Nephron (organoid): ENCODE results near the gene OBSCN.

Experiments used
- H3K27ac Mint-ChIP-seq, 3 experiments: 2 replicates each; pipeline ENCODE4 v1.8.0; 2020; ENCODE audit warnings: mixed read lengths in 3 of 3, mild to moderate bottlenecking in 2 of 3, moderate library complexity in 1 of 3
- H3K27me3 Mint-ChIP-seq: 2 replicates; pipeline ENCODE4 v1.8.0; 2021; ENCODE audit warnings: low read depth, mild to moderate bottlenecking, moderate library complexity, mixed read lengths
- H3K36me3 Mint-ChIP-seq: 2 replicates; pipeline ENCODE4 v1.8.0; 2020; ENCODE audit warnings: low read depth, mixed read lengths
- H3K4me1 Mint-ChIP-seq: 2 replicates; pipeline ENCODE4 v1.8.0; 2020; ENCODE audit warnings: mixed read lengths
- H3K4me3 Mint-ChIP-seq, 3 experiments: 2 replicates each; pipeline ENCODE4 v1.8.0; 2020; ENCODE audit warnings: mild to moderate bottlenecking in 3 of 3, mixed read lengths in 3 of 3, moderate library complexity in 2 of 3
- H3K9me3 Mint-ChIP-seq: 2 replicates; pipeline ENCODE4 v1.8.0; 2020; ENCODE audit warnings: mixed read lengths
- CTCF ChIP-seq, 3 experiments: fragments of 200-600 bp; sonication (generic); IDR thresholded peaks; one replicate each; pipeline ENCODE4 v1.5.0; 2021; ENCODE audit warnings: antibody characterized with exemption in 3 of 3; ENCODE audit not compliant: unreplicated experiment in 3 of 3

Gene OBSCN

GRCh38 chr1:228228601-228229074, 20.8 kb downstream of the OBSCN start:
- Mint-ChIP-seq H3K9me3 (peaks cover 11% of the 10 kb centered on the region), H3K27me3 (no peaks in the 10 kb centered on the region), H3K36me3 (peaks cover 93% of the 10 kb centered on the region), H3K4me3 (no peak overlapping the region), H3K4me1 (no peaks in the 10 kb centered on the region), H3K27ac (peak overlapping the region in 1 of 3 experiments; percentile 8)
- TF ChIP-seq CTCF (IDR thresholded peaks at IDR 0.05; ENCODE audit: unreplicated experiment in 3 of 3): no peak

DNA sequence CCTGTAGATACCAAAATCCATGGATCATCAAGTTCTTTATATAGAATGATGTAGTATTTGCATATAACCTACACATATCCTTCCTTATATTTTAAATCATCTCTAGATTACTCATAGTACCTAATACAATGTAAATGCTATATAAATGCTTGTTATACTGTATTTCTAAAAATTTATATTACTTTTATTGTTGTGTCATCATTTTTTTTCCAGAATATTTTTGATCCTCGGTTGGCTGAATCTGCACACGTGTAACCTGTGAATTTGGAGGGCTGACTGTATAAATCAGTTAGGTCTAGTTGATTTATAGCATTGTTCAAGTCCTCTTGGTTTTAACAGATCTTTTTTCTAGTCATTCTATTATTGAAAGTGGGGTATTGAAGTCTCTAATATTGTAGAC, 23.3 kb downstream of the OBSCN start:
- H3K27ac Mint-ChIP-seq: no peak overlapping the region
- H3K9me3 Mint-ChIP-seq: peaks cover 28% of the 10 kb centered on the region
- H3K4me1 Mint-ChIP-seq: no peaks in the 10 kb centered on the region
- no peaks in the 10 kb centered on the region for H3K27me3 Mint-ChIP-seq
- TF ChIP-seq CTCF (IDR thresholded peaks at IDR 0.05; ENCODE audit: unreplicated experiment in 3 of 3): no peak
- peaks cover 93% of the 10 kb centered on the region for H3K36me3 Mint-ChIP-seq
- no peak overlapping the region for H3K4me3 Mint-ChIP-seq

DNA sequence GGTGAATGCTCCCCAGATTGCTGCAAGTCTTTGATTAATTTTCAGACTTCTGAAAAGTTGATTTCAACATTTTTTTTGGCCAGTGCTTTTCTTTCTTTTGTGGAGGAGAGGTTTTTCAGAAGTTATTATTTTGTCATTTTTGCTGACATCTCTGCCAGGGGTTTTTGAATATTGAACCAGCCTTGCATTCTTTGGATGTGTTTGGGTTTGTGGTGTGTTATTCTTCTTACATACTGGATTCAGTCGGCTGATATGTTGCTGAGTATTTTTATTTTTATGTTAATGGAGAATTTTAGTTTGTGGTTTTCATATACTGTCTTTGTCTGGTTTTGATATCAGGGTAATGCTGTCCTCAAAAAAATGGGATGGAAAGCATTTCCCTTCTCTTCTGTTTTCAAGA, 25.3 kb downstream of the OBSCN start:
- no peak for TF ChIP-seq CTCF (IDR thresholded peaks at IDR 0.05; ENCODE audit: unreplicated experiment in 3 of 3)
- peaks cover 37% of the 10 kb centered on the region for H3K9me3 Mint-ChIP-seq
- no peak overlapping the region for H3K27ac Mint-ChIP-seq
- peaks cover 4% of the 10 kb centered on the region for H3K27me3 Mint-ChIP-seq
- no peak overlapping the region for H3K4me3 Mint-ChIP-seq
- no peaks in the 10 kb centered on the region for H3K4me1 Mint-ChIP-seq
- peaks cover 95% of the 10 kb centered on the region for H3K36me3 Mint-ChIP-seq

DNA sequence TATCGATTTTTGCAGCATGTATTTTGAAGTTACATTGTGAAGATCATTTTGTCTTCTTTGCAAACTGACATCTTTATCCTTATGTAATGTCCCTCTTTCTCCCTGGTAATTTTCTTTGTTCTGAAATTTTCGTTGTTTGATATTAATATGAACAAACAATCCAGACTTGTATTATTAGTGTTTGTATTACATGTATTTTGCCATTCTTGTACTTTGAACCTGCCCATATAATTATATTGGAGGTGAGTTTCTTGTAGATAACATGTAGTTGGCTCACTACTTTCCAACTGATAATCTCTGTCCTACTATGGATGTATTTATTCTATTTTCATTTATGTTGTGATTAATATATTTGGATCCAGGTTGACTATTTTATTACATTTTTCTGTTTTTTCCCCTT, 27.1 kb downstream of the OBSCN start:
- Mint-ChIP-seq H3K36me3 (peaks cover 100% of the 10 kb centered on the region), H3K27me3 (peaks cover 4% of the 10 kb centered on the region), H3K4me1 (no peaks in the 10 kb centered on the region), H3K4me3 (no peak overlapping the region), H3K9me3 (peaks cover 50% of the 10 kb centered on the region), H3K27ac (no peak overlapping the region)
- TF ChIP-seq CTCF (IDR thresholded peaks at IDR 0.05; ENCODE audit: unreplicated experiment in 3 of 3): no peak

DNA sequence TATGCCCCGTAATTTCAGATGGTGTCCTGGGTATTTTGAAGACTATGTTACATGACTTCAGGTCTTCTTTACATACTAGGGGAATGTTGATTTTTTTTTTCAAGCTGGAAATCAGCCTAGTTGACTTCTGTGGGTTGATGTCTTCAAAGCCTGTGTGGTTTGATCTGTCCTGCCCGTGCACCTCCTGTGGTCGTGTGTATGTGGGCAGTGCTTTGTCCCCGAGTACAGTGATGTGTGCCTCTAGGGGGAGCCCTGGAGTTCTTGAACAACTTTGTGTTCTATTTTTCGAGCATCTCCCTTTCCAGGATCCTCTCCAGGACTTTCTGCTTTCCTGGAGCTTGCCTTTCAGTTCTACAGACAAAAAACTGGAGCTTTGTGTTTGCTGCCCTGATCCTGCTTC, 28.9 kb downstream of the OBSCN start:
- Mint-ChIP-seq H3K27ac (no peak overlapping the region), H3K36me3 (peaks cover 100% of the 10 kb centered on the region), H3K4me3 (no peak overlapping the region), H3K4me1 (no peaks in the 10 kb centered on the region), H3K27me3 (peaks cover 4% of the 10 kb centered on the region), H3K9me3 (peaks cover 65% of the 10 kb centered on the region)
- no peak for TF ChIP-seq CTCF (IDR thresholded peaks at IDR 0.05; ENCODE audit: unreplicated experiment in 3 of 3)

DNA sequence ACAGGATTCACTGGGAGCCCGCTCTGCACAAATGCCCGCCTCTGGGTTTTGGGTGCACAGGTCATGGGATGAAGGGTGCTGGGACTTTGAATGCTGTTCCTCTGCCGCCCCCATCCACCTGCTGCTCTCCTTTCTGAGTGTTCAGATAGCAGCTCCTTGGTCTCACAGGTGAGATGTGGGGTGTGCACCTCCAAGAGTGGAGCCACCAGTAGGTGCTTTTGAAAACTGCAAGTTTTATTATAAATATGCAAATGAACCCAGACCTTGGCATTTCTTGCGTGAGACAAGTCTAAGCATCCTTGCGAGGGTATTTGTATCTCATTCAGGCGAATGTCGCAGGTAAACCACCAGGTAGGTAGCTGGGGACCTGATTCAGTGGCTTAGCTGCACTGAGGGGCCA, 30.2 kb downstream of the OBSCN start:
- peaks cover 73% of the 10 kb centered on the region for H3K9me3 Mint-ChIP-seq
- peaks cover 4% of the 10 kb centered on the region for H3K27me3 Mint-ChIP-seq
- no peaks in the 10 kb centered on the region for H3K4me1 Mint-ChIP-seq
- no peak for TF ChIP-seq CTCF (IDR thresholded peaks at IDR 0.05; ENCODE audit: unreplicated experiment in 3 of 3)
- no peak overlapping the region for H3K27ac Mint-ChIP-seq
- no peak overlapping the region for H3K4me3 Mint-ChIP-seq
- peaks cover 100% of the 10 kb centered on the region for H3K36me3 Mint-ChIP-seq
